22Rv1 (cell line): ENCODE measurements around the gene RXRG.

ENCODE experiments used
- ZFX ChIP-seq: fragments of 450-650 bp; IDR thresholded peaks from 2 replicates; pipeline ENCODE4 v1.6.1; 2017; ENCODE audit warnings: antibody characterized with exemption, borderline replicate concordance
- TF ChIP-seq, protein P1 (sequence below): fragments of 450-650 bp; IDR thresholded peaks from 2 replicates; pipeline ENCODE4 v1.5.1; 2017; ENCODE audit warnings: mild to moderate bottlenecking

DNA sequence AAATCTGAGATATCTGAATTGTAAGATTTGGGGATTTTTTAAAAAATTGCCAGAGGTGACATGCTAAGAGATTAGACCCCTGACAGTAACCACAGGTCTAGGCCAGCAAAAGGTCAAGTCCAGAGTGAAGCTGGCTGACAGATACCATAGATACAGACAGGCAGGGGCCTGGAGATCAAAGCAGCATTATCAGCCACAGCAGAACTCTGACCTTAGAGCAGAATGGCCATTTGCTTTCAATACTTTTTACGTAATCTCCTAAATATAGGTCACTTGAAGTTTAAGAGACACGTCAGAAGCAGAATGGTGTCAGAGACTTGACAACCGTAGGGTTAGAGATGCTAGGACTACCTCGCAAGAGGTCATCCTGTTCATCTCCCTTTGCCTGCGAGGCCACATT lies 40.8 kb upstream of the RXRG start:
- TF ChIP-seq, protein P1, sequence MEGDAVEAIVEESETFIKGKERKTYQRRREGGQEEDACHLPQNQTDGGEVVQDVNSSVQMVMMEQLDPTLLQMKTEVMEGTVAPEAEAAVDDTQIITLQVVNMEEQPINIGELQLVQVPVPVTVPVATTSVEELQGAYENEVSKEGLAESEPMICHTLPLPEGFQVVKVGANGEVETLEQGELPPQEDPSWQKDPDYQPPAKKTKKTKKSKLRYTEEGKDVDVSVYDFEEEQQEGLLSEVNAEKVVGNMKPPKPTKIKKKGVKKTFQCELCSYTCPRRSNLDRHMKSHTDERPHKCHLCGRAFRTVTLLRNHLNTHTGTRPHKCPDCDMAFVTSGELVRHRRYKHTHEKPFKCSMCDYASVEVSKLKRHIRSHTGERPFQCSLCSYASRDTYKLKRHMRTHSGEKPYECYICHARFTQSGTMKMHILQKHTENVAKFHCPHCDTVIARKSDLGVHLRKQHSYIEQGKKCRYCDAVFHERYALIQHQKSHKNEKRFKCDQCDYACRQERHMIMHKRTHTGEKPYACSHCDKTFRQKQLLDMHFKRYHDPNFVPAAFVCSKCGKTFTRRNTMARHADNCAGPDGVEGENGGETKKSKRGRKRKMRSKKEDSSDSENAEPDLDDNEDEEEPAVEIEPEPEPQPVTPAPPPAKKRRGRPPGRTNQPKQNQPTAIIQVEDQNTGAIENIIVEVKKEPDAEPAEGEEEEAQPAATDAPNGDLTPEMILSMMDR, result no peak
- no peak for TF ChIP-seq ZFX
